DMS 273 (cell line): ENCODE measurements around the gene KCNIP1.

Experiments used
- DNase-seq: peaks from one replicate; lab custom pipeline; 2025; ENCODE audit not compliant: unreplicated experiment; lab: John Stamatoyannopoulos, UW

KCNIP1 gene

DNA sequence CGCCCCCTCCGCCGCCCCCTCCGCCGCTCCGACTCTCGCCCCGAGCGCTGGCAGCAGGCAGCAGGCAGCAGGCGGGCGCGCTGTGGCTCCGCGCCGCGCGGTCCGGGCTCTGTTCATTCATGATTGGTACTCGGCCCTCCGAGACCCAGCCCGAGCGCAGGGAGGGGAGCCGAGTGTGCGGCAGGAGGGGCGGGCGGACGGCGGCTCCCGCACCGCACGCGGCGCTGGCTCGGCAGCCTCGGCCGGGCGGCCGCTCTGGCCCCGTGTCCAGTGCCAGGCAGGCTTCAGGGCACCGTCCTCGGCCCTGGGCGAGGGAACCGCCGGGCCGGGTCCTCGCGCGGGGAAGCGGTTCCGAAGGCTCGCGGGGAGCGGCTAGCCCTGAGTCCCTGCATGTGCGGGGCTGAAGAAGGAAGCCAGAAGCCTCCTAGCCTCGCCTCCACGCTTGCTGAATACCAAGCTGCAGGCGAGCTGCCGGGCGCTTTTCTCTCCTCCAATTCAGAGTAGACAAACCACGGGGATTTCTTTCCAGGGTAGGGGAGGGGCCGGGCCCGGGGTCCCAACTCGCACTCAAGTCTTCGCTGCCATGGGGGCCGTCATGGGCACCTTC lies at the start of gene KCNIP1:
Gene KCNIP1, plus strand, starts transcription at position 31 of the 607 bp plus-strand sequence.
- DNase-seq: peak; percentile 76

DNA sequence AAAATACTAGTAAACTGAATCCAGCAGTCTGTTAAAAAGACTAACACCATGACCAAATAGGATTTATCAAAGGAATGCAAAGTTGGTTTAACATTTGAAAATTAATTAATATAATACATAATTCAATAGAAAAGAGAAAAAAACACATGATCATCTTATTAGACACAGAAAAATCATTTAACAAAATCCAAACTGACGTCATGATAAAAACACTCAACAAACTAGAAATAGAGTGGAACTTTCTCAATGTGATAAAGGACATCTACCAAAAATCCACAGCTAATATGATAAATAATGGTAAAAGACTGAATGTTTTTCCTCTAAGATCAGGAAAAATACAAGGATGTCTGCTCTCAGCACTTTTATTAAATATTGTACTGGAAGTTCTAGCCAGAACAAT lies 40.4 kb upstream of the KCNIP1 start:
- DNase-seq: no peak

DNA sequence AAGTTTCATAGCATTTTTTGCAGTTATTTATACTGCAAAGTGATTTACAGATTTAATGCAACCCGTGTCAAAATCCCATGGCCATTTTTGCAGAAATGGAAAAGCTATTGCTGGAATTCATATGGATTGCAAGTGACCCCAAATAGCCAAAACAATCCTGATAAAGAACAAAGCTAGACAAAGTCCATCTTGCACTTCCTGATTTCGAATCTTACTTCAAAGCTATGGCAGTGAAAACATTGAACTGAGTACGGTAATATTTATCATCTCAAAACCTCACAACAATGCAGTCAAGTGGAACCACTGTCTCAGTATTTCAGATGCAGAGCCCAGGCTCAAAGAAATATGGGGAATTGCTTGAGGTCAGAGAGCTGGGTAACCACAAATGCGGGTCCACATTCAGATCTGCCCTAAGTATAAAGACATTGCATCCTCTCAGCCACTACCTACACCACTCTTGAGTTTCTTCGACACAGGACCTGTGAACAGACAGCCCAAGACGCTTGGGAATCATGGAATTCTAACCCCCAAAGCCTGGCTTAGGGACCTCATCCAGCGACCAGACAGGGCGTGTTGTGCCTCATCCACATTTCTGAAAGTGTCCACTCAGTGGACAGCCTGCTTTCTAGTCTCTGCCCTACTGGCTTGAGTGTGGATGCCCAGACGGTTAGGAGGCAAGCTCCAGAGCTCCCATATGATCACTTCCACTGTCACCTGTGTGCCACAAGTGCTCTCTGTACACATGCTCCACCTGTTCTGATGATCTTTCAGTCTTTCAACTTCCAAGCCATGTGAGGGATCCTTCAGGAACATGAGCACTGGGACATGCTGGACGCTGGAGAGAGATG lies 39.3 kb upstream of the KCNIP1 start:
- DNase-seq: no peak

DNA sequence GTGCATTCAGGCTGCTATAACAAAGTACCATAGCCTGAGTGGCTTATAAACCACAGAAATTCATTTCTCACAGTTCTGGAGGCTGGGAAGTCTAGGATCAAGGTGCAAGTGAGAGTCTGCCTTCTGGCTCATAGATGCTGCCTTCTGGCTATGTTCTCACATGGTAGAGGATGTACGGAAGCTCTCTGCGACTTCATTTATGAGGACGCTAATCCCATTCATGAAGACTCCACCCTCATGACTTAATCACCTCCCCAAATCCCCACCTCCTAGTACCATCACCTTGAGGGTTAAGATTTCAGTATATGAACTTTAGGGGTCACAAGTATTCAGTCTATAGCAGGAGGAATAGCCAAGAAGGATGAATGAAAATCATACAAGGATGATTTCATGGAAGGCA lies 37.3 kb upstream of the KCNIP1 start:
- DNase-seq: no peak

DNA sequence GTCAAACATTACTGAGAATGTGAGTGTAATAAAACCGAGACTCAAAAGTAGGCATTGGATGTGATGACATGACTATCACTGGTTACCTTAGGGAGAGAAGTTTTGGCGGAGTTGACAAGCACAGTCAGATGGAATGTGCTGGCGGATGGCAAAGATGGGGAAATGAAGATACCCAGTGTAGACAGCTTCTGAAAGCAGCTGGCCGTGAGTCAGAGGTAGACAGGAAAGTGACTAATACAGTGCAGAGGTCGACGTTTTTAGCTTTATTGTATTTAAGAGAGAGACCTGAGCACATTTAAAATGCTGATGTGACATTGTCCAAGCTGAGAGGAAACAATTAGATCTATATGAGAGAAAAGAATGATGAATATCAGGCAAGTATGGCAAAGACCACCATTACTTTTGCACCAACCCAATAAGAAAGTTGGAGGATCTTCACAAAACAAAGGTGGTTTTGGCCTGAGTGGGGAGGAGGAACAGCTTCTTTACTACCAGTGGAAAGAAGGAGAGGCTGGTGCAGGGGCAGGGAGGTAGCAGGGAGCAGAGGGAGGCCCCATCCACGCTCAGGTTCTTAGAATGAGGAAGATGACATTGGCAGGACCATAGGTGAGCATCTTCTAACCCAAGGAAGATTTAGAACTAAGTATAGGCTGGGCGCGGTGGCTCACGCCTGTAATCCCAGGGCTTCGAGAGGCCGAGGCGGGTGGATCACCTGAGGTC lies 36.7 kb upstream of the KCNIP1 start:
- no peak for DNase-seq

DNA sequence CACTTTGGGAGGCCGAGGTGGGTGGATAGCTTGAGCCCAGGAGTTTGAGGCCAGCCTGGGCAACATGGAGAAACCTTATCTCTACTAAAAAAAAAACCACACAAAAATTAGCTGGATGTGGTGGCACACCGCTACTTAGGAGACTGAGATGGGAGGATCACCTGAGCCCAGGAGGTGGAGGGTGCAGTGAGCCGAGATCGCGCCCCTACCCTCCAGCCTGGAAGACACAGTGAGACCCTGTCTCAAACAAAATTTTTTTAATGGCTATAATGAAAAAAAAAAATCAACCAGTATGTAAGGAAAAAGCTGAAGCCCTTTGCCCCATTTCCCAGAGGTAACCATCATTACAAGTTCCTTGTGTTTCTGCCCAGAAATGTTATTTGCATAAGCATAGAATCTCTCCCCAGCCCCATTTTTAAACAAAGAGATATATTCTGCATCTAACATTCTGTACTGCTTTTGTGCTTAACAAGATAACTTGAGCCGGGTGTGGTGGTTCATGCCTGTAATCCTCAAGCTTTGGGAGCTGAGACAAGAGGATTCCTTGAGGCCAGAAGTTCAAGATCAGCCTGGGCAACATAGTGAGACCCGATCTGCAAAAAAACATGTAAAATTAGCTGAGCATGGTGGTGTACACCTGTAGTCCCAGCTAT lies 35.1 kb upstream of the KCNIP1 start:
- DNase-seq: no peak

DNA sequence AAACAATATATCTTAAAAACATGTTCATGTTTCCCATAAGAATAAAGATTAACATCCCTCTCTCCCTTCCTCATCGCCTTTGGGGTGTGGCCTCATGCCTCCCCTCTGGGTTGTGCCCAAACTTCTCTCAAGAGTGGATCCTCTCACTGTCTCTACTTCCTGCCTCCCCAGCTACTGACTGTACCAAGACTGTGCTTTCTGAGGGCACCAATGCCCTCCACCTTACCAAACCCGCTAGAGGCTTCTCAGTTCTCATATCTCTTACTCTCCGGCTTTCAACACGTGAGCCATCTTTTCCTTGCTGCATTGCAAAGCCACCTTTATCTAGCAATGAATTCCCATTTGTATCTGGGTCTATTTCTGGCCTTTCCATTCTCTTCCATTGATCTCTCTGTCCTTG lies 34.4 kb upstream of the KCNIP1 start:
- no peak for DNase-seq

DNA sequence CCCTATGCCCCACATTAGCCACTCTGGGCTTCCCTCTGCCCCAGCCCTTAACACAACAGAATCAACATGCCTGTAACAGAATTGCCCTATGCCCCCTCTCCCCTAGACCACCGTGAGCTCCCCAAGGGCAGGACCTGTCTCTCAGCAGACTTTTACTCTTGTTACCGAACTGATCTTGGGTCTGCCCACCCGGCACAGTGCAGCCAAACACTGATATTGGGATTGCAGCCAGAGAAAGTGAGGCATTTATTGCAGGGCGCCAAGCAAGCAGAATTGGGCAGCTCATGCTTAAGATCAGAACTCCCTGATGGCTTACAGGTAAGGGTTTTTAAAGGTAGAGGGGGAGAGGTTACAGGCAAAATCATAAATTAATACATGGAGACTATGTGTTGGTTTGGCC lies 33.5 kb upstream of the KCNIP1 start:
- DNase-seq: no peak

DNA sequence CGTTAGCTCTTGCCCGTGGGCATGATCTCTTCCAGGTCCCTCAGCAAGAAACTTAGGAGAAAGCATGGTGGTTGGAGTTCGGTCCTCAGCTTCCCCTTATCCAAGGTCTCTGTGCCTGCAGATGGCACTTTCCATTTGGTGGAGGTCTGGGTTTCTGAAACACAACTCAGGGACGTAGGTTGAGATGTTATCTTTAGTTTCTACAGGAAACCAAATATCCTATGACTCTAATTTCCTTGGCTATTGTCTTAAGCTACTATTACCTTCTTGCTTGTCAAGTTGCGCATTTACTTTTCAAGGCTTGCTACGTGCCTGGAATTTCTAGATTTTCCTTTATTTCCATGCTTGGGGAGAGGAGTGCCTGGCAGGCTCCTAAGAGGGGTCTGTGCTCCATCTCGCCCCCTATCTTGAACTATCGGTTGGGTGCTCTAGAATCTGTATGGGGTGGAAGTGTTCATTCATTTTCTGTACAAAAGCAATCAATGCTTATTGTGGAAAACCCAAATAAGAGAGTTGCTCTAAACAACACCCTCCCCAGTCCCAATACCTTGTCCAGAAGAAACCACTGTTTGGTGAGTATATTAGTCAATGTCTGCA lies 32.9 kb upstream of the KCNIP1 start:
- DNase-seq: no peak

DNA sequence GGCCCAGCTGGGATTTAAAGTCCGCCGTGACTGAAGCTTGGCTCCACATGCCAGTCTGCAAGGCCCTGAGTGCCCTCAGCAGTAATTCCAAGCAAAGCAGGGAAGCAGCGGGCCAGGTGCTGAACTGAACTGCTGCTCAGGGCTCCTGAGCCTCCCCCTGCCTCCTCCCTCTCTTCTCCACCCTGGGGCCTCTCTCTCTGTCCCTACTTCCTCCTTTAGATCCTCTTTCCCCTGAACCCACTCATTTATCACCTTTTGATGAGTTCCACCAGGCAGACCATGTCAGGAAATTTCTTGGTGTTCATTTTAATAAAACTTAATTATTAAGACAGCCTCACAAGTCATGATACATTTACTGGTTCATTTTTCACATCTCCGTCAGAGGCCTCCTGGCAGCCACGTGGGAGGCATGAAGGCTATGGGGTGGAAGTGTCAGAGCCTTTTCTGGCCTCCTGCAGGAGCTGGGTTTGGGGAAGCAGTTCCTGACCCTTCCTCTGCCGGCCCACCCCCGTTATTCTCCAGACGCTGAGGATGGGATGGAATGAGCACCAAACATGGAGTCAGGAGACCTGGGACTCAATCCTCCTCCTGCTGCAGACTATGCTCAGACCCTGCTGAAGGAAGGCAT lies 32.2 kb upstream of the KCNIP1 start:
- DNase-seq: no peak

DNA sequence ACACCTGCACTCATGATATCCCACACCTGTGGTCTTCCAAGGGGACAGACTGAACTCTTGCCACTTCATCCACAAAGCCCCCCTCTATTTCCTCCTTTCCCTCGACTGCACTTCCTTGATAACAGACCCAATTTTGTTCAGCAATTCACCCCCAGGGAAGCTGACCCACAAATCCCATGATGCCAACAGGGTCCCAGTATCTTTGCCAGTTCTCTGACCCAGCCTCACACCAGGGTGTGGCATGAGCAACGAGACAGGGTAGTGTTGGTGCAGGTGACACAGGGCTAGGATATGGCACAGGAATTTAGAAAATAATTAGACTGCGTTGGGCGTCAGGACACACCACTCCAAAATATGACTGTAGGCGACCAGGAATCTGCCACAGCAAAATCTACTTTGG lies 30.2 kb upstream of the KCNIP1 start:
- no peak for DNase-seq

DNA sequence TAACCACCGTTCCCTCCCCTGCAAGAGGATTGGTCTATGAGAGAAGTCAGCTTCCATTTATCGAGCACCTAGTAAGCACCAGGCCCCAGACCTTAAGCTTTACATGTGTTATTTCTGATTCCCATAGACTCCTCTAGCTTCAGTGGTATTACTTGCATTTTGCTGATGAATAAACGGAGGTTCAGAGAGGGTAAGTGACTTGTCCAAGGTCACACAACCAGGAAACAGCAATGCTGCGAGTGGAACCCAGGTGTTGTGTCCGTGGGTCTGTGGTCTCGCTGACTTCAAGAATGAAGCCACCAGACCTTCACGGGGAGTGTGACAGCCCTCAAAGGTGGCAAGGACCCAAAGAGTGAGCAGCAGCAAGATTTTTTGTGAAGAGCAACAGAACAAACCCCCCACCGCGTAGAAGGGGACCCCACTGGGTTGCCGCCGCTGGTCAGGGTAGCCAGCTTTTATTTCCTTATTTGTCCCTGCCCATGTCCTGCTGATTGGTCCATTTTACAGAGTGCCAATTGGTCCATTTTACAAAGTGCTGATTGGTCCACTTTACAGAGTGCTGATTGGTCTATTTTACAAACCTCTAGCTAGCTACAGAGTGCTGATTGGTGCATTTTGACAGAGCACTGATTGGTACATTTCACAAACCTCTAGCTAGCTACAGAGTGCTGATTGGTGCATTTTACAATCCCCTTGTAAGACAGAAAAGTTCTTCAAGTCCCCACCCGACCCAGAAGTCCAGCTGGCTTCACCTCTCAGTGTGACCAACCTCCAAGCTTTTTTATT lies 29.1 kb upstream of the KCNIP1 start:
- DNase-seq: no peak

DNA sequence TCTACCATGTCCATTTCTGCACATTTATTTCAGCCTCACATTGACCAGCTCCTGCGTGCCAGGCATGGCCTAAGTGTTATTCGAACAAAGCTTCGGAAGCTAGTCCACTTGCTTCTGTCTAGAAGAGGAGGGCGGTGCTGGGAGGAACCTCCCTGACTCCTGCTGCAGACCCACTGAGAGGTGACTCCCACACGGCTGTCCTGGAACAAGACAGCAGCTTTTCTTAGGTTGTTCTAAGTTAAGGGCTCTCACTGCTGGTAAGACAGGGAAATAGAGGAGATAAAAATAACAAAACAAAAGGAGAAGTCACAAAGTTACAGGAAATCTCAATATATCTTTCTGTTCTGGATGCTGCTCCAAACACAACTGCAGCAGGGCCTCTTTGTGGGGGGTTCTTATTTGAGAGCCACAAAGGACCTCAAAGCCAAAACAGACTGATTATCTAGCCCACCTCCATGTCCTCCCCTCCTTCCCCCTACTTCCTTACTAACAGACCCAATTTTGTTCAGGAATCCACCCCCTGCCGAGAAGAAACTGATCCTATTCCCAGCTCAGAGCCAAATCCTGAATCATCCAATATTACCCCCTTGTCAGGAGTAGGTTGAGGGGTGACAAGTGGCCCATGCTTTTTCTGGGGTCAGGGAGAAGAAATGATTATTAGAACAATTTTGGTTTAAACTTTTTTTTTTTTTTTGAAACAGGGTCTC lies 28.4 kb upstream of the KCNIP1 start:
- no peak for DNase-seq

DNA sequence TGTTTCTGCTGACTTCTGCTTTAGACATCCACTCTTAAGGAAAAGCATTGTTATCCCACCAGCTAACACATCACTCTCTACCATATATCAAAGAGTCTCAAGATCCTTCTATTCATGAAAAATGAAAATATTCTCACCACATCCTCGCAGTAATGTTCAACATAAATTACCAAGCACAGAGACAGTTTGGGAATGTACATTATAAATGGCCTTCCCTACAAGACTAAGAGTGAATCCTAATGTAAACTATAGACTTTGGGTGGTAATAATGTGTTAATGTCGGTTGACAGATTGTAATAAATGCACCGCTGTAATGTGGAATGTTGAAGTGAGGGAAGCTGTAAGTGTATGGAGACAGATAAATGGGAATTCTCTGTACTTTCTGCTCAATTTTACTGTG lies 27.1 kb upstream of the KCNIP1 start:
- DNase-seq: no peak

DNA sequence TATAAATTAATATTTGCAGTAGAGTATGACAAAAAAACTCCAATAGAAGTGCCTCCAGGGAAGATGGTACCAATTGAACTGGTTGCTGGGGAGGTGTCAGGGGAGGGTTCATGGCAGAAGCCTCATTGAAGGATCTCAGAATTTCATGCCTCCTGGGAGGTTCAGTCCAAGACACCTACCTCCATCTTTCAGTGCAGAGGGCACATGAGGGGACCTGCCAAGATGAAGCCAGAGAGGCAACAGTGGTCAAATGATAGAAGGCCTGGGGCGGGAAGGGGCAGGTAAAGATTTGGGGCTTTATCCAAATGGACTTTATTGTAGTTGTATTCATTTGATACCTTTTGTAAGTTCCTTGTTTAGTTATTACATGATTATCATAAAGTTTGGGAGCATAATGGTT lies 25.9 kb upstream of the KCNIP1 start:
- no peak for DNase-seq

DNA sequence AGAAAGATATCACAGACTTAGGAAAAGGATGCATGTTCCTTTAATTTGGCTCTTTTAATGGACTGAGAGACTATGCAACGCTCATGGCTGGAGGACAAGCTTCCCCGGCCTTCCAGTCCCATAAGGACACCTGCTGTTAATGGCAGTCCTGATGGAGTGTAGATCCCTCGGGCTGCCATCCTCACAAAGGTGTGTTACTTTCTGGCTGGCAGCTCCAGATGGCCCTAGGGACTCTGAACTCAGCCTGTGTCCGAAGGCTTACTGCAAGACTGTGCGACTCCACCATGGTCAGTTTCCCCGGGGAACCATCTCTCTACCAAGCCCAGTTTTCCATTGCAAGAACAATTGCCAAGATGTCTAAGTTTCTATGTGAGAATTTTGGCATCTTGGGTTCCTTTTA lies 25.5 kb upstream of the KCNIP1 start:
- no peak for DNase-seq

DNA sequence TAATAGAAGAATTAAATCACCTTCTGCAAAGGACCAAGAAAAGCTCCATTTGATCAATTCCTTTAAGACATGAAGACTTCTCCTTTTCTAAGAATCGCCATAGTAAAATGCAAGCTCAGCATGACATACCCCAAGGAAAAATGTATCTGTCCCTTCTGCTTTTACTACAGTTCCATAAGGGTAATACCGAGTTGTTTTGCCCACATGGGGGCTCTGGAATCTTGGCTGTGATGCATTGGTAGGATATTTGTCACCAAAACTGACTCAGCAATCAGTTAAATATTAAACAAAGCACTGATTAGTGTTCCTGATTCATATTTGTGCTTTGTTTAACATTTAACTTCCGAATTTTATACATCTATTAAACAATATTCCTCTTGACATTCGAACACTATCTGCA lies 24.3 kb upstream of the KCNIP1 start:
- DNase-seq: peak; percentile 38

DNA sequence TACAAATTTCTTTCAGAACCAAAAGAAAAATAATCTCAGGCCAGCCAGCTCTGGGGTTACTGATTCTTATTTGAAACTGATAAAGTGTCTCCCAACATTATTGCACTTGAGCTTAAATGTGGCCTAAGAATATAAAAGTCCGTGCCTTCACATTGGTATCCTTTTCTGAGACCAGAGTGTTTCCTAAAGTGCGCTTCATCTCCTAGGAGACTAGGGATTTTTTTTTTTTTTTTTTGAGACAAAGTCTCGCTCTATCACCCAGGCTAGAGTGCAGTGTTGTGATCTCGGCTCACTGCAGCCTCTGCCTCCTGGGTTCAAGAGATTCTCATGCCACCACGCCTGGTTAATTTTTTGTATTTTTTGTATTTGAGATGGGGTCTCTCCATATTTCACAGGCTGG lies 23.6 kb upstream of the KCNIP1 start:
- DNase-seq: no peak

DNA sequence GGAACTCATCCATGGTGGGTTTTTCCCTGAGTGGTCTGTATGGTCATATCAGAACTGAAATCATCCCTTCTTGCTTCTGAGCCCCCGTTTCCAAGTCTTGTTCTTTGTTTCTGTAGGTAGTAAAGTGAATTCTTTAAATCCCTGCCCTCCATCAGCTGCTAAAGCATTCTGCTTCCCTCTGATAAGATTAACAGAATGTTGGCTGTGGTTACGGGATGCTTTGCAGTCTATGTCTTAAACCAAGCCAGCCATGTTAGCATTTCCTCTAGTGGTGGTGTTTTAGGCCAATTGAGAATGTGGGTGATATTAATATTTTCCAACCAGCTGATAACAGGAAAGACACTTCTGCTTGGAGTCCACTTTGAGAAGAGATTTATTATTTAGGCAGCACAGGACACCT lies 22.0 kb upstream of the KCNIP1 start:
- no peak for DNase-seq
